HUES6 (cell line): Measurements from ENCODE around the gene OASL.

Experiments
- H3K27ac ChIP-seq: 2 replicates; pipeline ENCODE4 v1.7.0; 2013; ENCODE audit warnings: low read depth, mild to moderate bottlenecking, low read length, inconsistent platforms
- H3K27me3 ChIP-seq: 2 replicates; pipeline ENCODE4 v1.6.1; 2013; ENCODE audit warnings: low read length; ENCODE audit not compliant: control insufficient read depth, insufficient read depth
- H3K36me3 ChIP-seq: 2 replicates; pipeline ENCODE4 v1.6.1; 2013; ENCODE audit warnings: low read length; ENCODE audit not compliant: control insufficient read depth, insufficient read depth
- H3K4me1 ChIP-seq: 2 replicates; pipeline ENCODE4 v1.6.1; 2013; ENCODE audit warnings: low read length; ENCODE audit not compliant: control insufficient read depth, insufficient read depth
- H3K4me3 ChIP-seq: 2 replicates; pipeline ENCODE4 v1.5.1; 2013; ENCODE audit warnings: low read depth, low read length
- H3K9ac ChIP-seq: one replicate; pipeline ENCODE4 v1.6.1; 2013; ENCODE audit warnings: mild to moderate bottlenecking, low read length
- H3K9me3 ChIP-seq: 2 replicates; pipeline ENCODE4 v1.6.1; 2013; ENCODE audit warnings: low read depth, low read length; ENCODE audit not compliant: control insufficient read depth, insufficient read depth

The OASL gene

DNA sequence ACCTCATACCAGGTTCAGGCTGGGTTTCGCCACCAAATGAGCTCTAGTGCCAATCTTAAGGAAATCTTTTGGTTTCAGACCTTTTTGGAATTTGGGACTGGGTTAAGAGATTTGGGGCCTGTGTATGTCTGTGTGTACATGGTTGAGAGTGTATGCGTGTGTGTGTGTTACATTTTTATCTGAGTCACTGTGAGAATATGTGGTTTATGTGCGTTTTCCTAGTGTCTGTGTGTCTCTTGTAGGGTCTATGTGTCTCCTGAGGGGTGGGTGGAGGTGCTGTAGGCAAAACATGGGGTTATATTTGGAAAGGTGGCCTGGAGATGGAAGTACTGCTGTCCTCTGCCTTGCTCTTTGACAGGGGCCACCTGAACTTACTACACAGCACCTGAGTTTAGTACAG lies 40.6 kb downstream of the OASL start:
- H3K27me3 ChIP-seq, result no peaks in the 10 kb centered on the region
- H3K9me3 ChIP-seq, result no peaks in the 10 kb centered on the region
- peaks cover 18% of the 10 kb centered on the region for H3K36me3 ChIP-seq
- H3K4me1 ChIP-seq, result peaks cover 3% of the 10 kb centered on the region
- no peak overlapping the region for H3K9ac ChIP-seq
- no peak overlapping the region for H3K4me3 ChIP-seq
- H3K27ac ChIP-seq, result no peak overlapping the region

DNA sequence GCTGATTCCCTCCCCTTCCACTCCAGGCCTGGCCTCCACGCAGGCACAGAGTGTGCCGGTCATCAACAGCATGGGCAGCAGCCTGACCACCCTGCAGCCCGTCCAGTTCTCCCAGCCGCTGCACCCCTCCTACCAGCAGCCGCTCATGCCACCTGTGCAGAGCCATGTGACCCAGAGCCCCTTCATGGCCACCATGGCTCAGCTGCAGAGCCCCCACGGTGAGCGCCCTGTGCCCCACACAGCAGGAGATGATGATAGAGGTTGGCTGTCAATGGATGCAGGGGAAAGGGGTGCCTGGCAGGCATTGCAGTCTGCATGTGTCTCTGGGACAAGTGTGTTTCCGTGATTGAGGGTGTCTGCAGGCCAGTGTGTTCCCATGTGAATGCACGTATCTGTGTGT lies 41.6 kb downstream of the OASL start:
- H3K9ac ChIP-seq, result no peak overlapping the region
- no peak overlapping the region for H3K27ac ChIP-seq
- H3K4me3 ChIP-seq, result no peak overlapping the region
- no peaks in the 10 kb centered on the region for H3K9me3 ChIP-seq
- H3K27me3 ChIP-seq, result no peaks in the 10 kb centered on the region
- peaks cover 10% of the 10 kb centered on the region for H3K36me3 ChIP-seq
- H3K4me1 ChIP-seq, result peaks cover 3% of the 10 kb centered on the region

DNA sequence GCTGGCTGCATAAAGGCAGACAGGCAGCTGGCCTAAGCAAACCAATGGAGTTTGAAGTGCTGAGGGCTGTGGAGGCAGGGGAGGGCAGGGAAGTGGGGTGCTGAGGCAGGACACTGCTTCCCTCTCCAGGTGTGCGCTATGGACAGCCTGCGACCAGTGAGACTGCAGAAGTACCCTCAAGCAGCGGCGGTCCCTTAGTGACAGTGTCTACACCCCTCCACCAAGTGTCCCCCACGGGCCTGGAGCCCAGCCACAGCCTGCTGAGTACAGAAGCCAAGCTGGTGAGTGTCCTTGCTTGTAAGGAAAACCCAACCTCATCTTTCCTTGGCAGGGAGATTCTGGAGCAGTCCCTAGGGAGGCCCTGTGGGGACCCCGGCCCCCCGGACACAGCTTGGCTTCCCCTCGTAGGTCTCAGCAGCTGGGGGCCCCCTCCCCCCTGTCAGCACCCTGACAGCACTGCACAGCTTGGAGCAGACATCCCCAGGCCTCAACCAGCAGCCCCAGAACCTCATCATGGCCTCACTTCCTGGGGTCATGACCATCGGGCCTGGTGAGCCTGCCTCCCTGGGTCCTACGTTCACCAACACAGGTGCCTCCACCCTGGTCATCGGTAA lies 42.8 kb downstream of the OASL start:
- peaks cover 3% of the 10 kb centered on the region for H3K4me1 ChIP-seq
- no peaks in the 10 kb centered on the region for H3K9me3 ChIP-seq
- no peak overlapping the region for H3K4me3 ChIP-seq
- H3K27me3 ChIP-seq, result no peaks in the 10 kb centered on the region
- H3K27ac ChIP-seq, result no peak overlapping the region
- no peak overlapping the region for H3K9ac ChIP-seq
- no peaks in the 10 kb centered on the region for H3K36me3 ChIP-seq

DNA sequence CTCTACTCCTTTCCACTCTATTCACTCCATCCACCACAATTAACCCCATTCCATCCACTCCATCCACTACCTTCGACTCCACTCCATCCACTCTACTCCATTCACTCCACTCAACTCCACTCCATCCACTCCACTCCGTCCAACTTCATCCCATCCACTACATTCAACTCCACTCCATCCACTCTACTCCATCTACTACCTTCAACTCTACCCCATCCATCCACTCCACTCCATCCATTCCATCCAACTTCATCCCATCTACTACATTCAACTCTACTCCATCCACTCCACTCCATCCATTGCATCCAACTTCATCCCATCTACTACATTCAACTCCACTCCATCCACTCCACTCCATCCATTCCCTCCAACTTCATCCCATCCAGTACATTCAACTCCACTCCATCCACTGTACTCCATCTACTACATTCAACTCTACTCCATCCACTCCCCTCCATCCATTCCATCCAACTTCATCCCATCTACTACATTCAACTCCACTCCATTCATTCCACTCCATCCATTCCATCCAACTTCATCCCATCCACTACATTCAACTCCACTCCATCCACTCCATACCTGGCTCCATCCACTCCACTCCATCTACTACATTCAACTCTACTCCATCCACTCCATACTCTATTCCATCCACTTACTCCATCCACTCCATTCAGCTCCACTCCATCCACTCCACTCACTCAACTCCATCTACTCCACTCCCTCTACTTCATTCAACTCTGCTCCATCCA lies 44.3 kb downstream of the OASL start:
- H3K27me3 ChIP-seq, result no peaks in the 10 kb centered on the region
- H3K9me3 ChIP-seq, result no peaks in the 10 kb centered on the region
- no peak overlapping the region for H3K4me3 ChIP-seq
- H3K27ac ChIP-seq, result no peak overlapping the region
- H3K36me3 ChIP-seq, result no peaks in the 10 kb centered on the region
- no peak overlapping the region for H3K9ac ChIP-seq
- peaks cover 2% of the 10 kb centered on the region for H3K4me1 ChIP-seq

DNA sequence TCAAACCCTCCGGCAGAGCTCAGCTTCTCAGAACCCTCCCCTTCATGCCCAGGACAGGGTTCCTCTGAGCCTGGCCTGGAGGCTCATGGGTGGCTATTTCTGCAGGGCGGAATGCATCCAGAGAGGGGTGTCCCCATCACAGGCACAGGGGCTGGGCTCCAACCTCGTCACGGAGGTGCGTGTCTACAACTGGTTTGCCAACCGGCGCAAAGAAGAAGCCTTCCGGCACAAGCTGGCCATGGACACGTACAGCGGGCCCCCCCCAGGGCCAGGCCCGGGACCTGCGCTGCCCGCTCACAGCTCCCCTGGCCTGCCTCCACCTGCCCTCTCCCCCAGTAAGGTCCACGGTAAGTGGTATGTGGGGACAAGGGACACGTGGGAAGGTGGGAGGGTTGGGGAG lies 45.0 kb downstream of the OASL start:
- no peaks in the 10 kb centered on the region for H3K9me3 ChIP-seq
- no peak overlapping the region for H3K4me3 ChIP-seq
- no peak overlapping the region for H3K9ac ChIP-seq
- H3K27me3 ChIP-seq, result no peaks in the 10 kb centered on the region
- H3K4me1 ChIP-seq, result no peaks in the 10 kb centered on the region
- no peak overlapping the region for H3K27ac ChIP-seq
- no peaks in the 10 kb centered on the region for H3K36me3 ChIP-seq

DNA sequence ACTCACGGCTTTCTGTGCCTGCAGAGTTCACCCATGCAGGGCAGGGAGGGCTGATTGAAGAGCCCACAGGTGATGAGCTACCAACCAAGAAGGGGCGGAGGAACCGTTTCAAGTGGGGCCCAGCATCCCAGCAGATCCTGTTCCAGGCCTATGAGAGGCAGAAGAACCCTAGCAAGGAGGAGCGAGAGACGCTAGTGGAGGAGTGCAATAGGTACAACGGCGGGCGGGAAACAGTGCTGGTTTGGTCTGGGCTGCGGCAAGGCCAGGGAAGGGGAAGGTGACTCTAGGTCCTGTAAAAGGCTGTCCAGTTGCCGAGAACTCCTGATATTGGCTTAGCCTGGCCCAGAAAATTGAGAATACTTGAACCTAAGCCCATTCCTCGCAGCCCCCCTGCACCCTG lies 45.5 kb downstream of the OASL start:
- no peaks in the 10 kb centered on the region for H3K36me3 ChIP-seq
- no peaks in the 10 kb centered on the region for H3K4me1 ChIP-seq
- no peak overlapping the region for H3K9ac ChIP-seq
- H3K27me3 ChIP-seq, result no peaks in the 10 kb centered on the region
- H3K9me3 ChIP-seq, result no peaks in the 10 kb centered on the region
- no peak overlapping the region for H3K27ac ChIP-seq
- H3K4me3 ChIP-seq, result no peak overlapping the region

DNA sequence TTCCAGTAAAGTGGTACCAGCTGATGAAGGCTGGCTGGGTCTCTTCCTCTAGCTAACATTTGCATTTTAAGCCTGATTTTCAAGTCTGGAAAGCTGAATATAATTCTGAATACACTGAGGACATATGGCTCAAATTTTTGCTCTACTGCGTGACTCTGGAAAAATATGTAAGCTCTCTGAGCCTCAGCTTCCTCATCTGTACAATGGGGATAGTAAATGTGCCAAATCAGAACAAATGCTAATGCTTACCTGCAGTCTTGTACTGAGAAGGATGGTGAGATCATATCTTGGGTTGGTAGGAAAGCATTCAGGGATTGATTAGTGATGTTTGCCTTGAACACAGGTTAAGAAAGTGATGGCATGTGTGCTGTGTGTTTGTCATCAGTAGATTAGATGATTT lies 46.1 kb downstream of the OASL start:
- Histone ChIP-seq H3K27me3 (no peaks in the 10 kb centered on the region), H3K9ac (no peak overlapping the region), H3K4me1 (no peaks in the 10 kb centered on the region), H3K36me3 (no peaks in the 10 kb centered on the region), H3K4me3 (no peak overlapping the region), H3K9me3 (no peaks in the 10 kb centered on the region), H3K27ac (no peak overlapping the region)

DNA sequence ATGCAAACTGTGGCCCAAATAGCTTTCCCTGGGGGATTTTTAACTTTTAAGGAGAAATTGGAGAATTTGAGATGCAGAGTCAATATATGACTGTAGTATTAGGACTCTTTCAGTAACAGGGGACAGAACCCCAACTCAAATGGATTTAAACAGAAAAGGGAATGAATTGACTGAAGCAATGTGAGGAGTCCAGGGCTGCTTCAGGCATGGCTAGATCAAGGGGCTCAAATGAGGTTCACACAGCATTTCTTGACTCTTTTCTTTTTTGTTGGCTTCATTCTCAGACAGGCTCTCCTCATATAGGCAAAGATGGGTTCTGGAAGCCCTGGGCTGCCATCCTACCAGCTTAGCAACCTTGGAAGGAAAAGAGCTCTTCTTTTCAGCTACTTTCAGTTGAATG lies 47.1 kb downstream of the OASL start:
- no peak overlapping the region for H3K27ac ChIP-seq
- no peaks in the 10 kb centered on the region for H3K4me1 ChIP-seq
- no peaks in the 10 kb centered on the region for H3K27me3 ChIP-seq
- no peaks in the 10 kb centered on the region for H3K9me3 ChIP-seq
- no peak overlapping the region for H3K9ac ChIP-seq
- H3K36me3 ChIP-seq, result no peaks in the 10 kb centered on the region
- no peak overlapping the region for H3K4me3 ChIP-seq

DNA sequence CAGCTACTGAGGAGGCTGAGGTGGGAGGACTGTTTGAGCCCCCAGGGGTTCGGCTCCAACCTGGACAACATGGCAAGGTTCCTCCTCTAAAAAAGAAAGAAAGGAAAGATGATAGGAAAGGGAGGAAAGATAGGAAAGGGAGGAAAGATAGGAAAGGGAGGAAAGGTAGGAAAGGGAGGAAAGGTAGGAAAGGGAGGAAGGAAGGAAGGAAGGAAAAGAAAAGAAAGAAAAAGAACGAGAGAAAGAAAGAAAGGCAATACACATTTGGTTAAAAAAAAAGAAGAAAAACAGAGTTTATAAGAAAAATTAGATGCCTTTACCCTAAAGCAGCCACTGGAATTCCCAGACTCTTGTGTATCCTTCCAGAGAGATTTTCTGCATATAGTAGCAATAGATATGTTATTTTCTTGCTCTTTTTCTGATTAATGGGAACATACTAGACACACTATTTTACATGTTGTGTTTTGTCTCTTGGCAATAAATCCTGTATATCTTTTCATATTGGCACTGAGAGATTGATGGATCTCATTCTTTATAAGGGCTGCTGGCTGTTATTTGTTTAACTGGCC lies 48.5 kb downstream of the OASL start:
- Histone ChIP-seq H3K36me3 (no peaks in the 10 kb centered on the region), H3K9me3 (no peaks in the 10 kb centered on the region), H3K27ac (no peak overlapping the region), H3K9ac (no peak overlapping the region), H3K4me3 (no peak overlapping the region), H3K4me1 (no peaks in the 10 kb centered on the region), H3K27me3 (no peaks in the 10 kb centered on the region)

DNA sequence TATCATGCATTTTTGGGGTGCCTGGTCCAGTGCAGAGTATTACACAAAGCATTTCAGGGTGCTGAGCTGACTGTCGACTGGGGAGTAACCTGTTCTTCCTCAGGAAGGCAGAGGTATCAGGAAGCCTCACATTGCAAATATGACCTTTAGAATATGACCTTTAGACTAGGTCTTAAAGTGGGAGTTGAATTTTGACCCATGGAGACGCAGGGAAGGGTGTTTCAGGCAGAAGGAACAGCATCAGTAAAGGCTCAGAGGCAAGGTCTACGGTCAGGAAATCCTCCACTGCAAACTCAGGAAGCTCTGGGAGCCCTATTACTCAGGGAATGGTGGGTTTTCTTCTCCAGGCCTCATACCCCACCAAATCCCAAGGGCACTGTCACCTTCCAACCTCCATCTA lies 49.4 kb downstream of the OASL start:
- no peaks in the 10 kb centered on the region for H3K36me3 ChIP-seq
- H3K4me1 ChIP-seq, result no peaks in the 10 kb centered on the region
- H3K4me3 ChIP-seq, result no peak overlapping the region
- H3K27ac ChIP-seq, result no peak overlapping the region
- H3K27me3 ChIP-seq, result no peaks in the 10 kb centered on the region
- no peak overlapping the region for H3K9ac ChIP-seq
- H3K9me3 ChIP-seq, result no peaks in the 10 kb centered on the region

DNA sequence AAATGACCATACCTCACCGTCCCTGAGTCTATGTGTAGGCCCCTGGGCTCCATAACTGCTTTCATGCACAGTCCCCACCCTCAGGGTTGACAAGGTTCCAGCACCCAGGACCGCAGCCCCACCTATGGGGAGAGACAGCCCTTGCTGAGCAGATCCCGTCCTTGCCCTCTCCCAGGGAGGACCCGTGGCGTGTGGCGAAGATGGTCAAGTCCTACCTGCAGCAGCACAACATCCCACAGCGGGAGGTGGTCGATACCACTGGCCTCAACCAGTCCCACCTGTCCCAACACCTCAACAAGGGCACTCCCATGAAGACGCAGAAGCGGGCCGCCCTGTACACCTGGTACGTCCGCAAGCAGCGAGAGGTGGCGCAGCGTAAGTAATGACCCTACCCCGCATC lies 50.4 kb downstream of the OASL start:
- no peak overlapping the region for H3K9ac ChIP-seq
- no peak overlapping the region for H3K27ac ChIP-seq
- H3K36me3 ChIP-seq, result no peaks in the 10 kb centered on the region
- no peak overlapping the region for H3K4me3 ChIP-seq
- no peaks in the 10 kb centered on the region for H3K9me3 ChIP-seq
- H3K27me3 ChIP-seq, result no peaks in the 10 kb centered on the region
- peaks cover 6% of the 10 kb centered on the region; the same call in 1 of the 2 replicates for H3K4me1 ChIP-seq
